ENCODE results near the gene ZBTB46. TPM values are rescaled to one million over a fixed set of nuclear protein-coding genes. Genes with fewer than 3 reads are reported as not detected.

The ZBTB46 gene
- total RNA-seq, 1 experiment from 2014 or later = 15.9 TPM

DNA sequence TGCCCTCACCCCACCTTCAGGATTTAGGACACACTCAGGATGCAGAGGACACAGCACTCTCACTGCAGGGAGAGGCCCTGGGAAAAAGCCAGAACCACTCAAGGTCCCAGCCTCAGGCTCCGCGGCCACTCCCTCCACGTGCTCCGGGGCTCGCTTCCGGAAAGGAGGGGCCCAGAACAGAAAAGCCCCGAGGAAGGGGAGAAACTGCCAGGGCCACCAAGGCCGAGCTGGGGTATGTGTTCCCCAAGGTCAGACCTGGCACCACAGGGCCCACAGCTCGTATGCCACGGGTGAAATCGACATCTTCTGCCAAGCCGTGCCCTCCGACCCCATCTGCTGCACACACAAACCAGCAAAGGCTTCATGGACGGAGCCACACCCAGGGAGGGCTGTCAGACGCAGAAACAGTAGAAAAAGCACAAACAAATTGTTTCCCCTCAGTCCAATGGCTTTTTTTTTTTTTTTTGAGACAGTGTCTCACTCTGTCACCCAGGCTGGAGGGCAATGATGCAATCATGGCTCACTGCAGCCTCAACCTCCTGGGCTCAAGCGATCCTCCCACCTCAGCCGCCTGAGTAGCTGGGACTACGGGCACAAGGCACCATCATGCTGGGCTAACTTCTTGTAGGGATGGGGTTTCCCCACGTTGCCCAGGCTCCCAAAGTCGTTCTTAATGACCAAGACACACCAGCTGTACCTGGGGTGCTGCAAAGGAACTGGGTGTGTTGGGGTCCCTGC lies 58.1 kb downstream of the ZBTB46 start:
- Histone ChIP-seq H3K9me3 (no peaks in the 10 kb centered on the region), H3K36me3 (0 out of 2 replicates have a peak, but pooled peaks cover 5% of the 10 kb centered on the region), H3K27me3 (no peaks in the 10 kb centered on the region), H3K4me3 (no peak overlapping the region)
- DNase-seq = no peak

DNA sequence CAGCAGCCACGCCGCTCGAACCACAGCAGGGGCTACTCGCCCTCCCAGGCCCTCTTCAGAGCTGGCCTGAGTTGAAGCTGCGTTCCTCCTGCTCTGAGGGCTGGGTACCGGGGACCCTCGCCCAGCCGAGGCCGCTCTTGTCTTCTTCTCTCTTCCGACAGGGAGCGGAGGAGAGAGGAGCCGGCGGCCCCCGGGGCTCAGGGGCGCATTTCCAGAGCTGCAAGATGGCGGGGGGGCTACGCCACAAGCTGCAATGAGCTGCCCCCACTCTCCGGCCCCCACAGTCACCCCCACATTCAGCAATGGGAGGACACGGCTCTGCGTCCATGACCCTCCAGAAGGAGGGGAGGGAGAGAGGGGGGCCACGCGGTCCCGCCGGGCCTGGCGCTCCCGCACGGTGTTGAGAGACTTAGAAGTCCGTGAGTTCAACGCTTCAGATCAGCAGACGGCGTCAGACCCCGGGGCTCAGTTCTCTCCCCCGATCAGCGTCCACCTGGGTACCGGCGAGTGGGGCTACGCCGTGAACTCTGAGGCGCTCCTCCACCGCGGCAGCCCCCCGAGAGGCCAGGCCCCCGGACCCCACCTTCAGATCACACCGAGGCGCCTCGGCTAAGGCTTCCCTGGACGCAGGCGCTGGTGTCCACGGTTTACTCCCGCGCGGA lies 59.9 kb downstream of the ZBTB46 start:
- Histone ChIP-seq H3K9me3 (no peaks in the 10 kb centered on the region), H3K36me3 (0 out of 2 replicates have a peak, but pooled peaks cover 5% of the 10 kb centered on the region), H3K4me3 (no peak overlapping the region), H3K27me3 (no peaks in the 10 kb centered on the region)
- DNase-seq = no peak

DNA sequence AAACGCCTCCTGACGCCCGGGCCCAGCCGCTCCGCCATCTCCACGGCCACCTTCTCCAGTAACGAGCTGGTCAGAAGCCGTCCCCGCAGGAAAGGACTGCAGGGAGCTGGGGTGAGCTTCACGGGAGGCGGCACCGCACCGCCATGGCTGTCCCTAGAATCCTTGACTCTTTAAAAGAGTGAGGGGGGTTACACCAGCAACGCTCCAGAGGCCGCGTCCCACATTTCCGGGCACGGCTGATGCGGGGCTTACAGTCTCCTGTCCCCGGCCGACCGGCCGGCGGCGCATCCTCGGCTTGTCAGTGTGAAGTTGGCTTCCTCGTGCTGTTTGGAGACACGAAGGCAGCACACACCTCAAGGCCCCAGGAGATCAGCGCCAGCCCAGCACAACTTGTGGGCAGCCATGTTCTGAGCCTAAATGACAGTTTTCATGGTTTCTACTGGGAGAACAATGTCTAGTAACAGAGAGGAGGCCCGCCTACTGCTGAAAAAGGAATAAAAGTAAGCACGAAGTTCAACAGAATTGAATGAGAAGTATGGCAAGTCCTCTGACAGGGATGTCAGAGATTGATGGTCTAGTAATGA lies 61.1 kb downstream of the ZBTB46 start:
- H3K4me3 ChIP-seq = no peak overlapping the region
- H3K27me3 ChIP-seq = no peaks in the 10 kb centered on the region
- no peaks in the 10 kb centered on the region for H3K9me3 ChIP-seq
- 0 out of 2 replicates have a peak, but pooled peaks cover 5% of the 10 kb centered on the region for H3K36me3 ChIP-seq
- no peak for DNase-seq

- no peaks in the 10 kb centered on the region for H3K27me3 ChIP-seq
- H3K9me3 ChIP-seq = no peaks in the 10 kb centered on the region
- no peak overlapping the region for H3K4me3 ChIP-seq
- DNase-seq = no peak
- 0 out of 2 replicates have a peak, but pooled peaks cover 5% of the 10 kb centered on the region for H3K36me3 ChIP-seq
Measured at GRCh38 chr20:63768591-63769515, 62.2 kb downstream of the ZBTB46 start.

GRCh38 chr20:63767886-63768285 lies 63.2 kb downstream of the ZBTB46 start:
- Histone ChIP-seq H3K36me3 (0 out of 2 replicates have a peak, but pooled peaks cover 5% of the 10 kb centered on the region), H3K4me3 (no peak overlapping the region), H3K9me3 (no peaks in the 10 kb centered on the region), H3K27me3 (no peaks in the 10 kb centered on the region)
- DNase-seq = no peak

GRCh38 chr20:63767456-63767855 lies 63.6 kb downstream of the ZBTB46 start:
- Histone ChIP-seq H3K27me3 (no peaks in the 10 kb centered on the region), H3K36me3 (0 out of 2 replicates have a peak, but pooled peaks cover 5% of the 10 kb centered on the region), H3K4me3 (no peak overlapping the region), H3K9me3 (no peaks in the 10 kb centered on the region)
- DNase-seq = no peak

- no peak for DNase-seq
- Histone ChIP-seq H3K9me3 (no peaks in the 10 kb centered on the region), H3K36me3 (0 out of 2 replicates have a peak, but pooled peaks cover 5% of the 10 kb centered on the region), H3K27me3 (no peaks in the 10 kb centered on the region), H3K4me3 (no peak overlapping the region)
Measured at GRCh38 chr20:63766695-63767426, 64.2 kb downstream of the ZBTB46 start.

- Histone ChIP-seq H3K36me3 (0 out of 2 replicates have a peak, but pooled peaks cover 5% of the 10 kb centered on the region), H3K4me3 (no peak overlapping the region), H3K27me3 (no peaks in the 10 kb centered on the region), H3K9me3 (no peaks in the 10 kb centered on the region)
- no peak for DNase-seq
Measured at GRCh38 chr20:63765902-63766301, 65.2 kb downstream of the ZBTB46 start.

DNA sequence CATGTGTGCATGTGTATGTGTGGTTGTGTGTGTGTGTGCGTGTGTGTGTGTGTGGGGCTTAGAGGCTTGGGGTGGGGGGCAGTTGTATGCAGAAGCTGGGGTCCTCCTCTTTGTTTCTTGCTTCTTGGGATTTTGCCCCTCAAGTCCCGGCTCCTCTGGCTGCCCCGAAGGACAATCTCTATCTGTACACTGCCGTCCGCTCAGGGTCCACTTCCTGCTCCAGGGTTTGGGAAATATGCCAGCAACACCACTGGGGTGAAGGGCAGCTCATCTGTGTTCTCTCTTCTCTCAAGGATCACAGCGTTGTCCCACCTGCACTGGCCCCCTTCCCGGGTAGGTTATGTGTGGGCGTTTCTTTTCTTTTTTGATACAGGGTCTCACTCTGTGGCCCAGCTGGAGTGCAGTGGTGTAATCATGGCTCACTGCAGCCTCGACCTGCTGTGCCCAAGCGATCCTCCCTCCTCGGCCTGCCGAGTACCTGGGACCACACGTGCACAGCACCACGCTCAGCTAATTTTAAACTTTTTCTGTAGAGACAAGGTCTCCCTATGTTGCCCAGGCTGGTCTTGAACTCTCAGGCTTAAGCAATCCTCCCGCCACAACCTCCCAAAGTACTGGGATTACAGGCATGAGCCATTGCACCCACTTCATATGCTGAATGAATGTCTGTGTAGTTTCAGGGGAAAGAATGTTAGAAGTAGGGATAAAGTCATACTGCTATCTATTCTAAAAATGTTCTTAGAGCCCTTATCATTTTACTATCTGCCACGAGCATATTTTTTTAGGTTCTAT lies 65.8 kb downstream of the ZBTB46 start:
- DNase-seq = no peak
- Histone ChIP-seq H3K4me3 (no peak overlapping the region), H3K27me3 (no peaks in the 10 kb centered on the region), H3K36me3 (0 out of 2 replicates have a peak, but pooled peaks cover 5% of the 10 kb centered on the region), H3K9me3 (no peaks in the 10 kb centered on the region)

GRCh38 chr20:63759377-63759901 lies 71.6 kb downstream of the ZBTB46 start:
- Histone ChIP-seq H3K9me3 (no peaks in the 10 kb centered on the region), H3K4me3 (no peak overlapping the region), H3K27me3 (no peaks in the 10 kb centered on the region), H3K36me3 (no peaks in the 10 kb centered on the region)
- no peak for DNase-seq

DNA sequence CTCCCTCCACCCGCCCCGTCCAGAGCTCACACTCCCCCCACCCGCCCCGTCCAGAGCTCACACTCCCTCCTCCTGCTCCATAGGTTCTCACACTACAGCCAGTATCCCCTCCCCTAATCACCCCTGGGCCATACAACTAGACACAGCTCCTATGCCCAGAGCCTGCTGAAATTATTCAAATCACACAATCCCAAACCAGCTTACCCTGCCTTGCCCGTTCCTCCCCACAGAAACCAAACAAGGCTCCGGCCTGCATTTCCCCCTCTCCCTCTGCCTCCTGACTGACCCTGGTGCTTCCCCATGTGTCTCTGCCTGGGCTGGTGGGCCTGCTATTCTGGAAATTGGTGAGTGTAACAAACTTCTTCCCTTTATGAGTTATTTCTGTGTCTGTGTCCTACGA lies 72.9 kb downstream of the ZBTB46 start:
- Histone ChIP-seq H3K9me3 (no peaks in the 10 kb centered on the region), H3K27me3 (no peaks in the 10 kb centered on the region), H3K4me3 (no peak overlapping the region), H3K36me3 (no peaks in the 10 kb centered on the region)
- DNase-seq = no peak

GRCh38 chr20:63756648-63756991 lies 74.4 kb downstream of the ZBTB46 start:
- no peak for DNase-seq
- no peaks in the 10 kb centered on the region for H3K27me3 ChIP-seq
- H3K36me3 ChIP-seq = no peaks in the 10 kb centered on the region
- H3K4me3 ChIP-seq = no peak overlapping the region
- no peaks in the 10 kb centered on the region for H3K9me3 ChIP-seq

DNA sequence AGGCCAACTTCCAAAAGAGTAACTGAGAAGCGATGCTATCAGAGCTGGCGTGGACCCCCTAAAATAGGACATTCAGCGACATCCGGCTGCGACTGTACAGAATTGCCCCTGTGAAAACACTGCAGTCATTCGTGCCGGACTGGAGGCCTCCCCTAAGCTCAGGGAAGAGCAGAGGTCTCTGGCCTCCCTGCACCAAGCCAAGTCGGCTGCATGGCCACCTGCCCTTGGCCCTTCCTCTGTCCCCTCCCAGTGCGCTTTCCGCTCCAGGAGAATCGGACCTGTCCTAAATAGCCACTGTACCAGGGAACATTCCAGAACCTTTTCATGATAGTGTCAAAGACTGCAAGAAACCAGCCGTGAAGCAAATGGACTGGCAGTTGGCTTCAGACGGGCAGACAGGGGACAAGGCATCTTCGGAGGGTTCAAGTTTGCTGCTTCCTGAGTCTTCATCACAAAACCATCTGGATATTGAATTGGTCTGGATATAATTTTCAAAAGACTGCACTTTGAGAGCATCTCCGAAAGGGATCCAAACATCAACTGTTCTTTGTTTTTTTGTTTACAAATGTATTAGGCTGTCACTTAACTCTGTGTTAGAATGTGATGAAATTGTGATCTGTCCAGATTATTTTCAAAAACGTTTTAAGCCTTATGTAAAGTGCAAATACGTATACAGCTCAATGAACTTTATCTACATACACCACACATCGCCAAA lies 75.0 kb downstream of the ZBTB46 start:
- no peak for DNase-seq
- H3K4me3 ChIP-seq = no peak overlapping the region
- no peaks in the 10 kb centered on the region for H3K36me3 ChIP-seq
- H3K27me3 ChIP-seq = no peaks in the 10 kb centered on the region
- no peaks in the 10 kb centered on the region for H3K9me3 ChIP-seq

- Histone ChIP-seq H3K4me3 (no peak overlapping the region), H3K9me3 (no peaks in the 10 kb centered on the region), H3K36me3 (no peaks in the 10 kb centered on the region), H3K27me3 (no peaks in the 10 kb centered on the region)
- no peak for DNase-seq
Measured at GRCh38 chr20:63754008-63754407, 77.1 kb downstream of the ZBTB46 start.

GRCh38 chr20:63753381-63753780 lies 77.7 kb downstream of the ZBTB46 start:
- no peak for DNase-seq
- Histone ChIP-seq H3K36me3 (no peaks in the 10 kb centered on the region; the same call in 1 of the 2 replicates), H3K27me3 (no peaks in the 10 kb centered on the region), H3K9me3 (no peaks in the 10 kb centered on the region), H3K4me3 (no peak overlapping the region)

Measured in MG63 (cell line).